HFFc6 (cell line): ENCODE data around the gene CENPV. TPM values are rescaled to one million over a fixed set of nuclear protein-coding genes. Genes with fewer than 3 reads are reported as not detected.
"Not testable (repeated sequence)": the region's sequence is repeated elsewhere in the genome, so short reads cannot be mapped to it uniquely, and the experiment has no call there.

Source experiments
- DNase-seq: peaks from one replicate; pipeline ENCODE4 v3.0.0-alpha.2; 2018
- H3K27ac Mint-ChIP-seq: 2 replicates; pipeline ENCODE4 v1.8.0; 2020; ENCODE audit warnings: mild to moderate bottlenecking, mixed read lengths
- H3K27me3 Mint-ChIP-seq: 2 replicates; pipeline ENCODE4 v1.8.0; 2021; ENCODE audit warnings: mild to moderate bottlenecking, moderate library complexity, mixed read lengths; ENCODE audit not compliant: insufficient read depth
- H3K36me3 Mint-ChIP-seq: 2 replicates; pipeline ENCODE4 v1.8.0; 2021; ENCODE audit warnings: low read depth, mixed read lengths
- H3K4me1 Mint-ChIP-seq: 2 replicates; pipeline ENCODE4 v1.8.0; 2020; ENCODE audit warnings: low read depth, mixed read lengths
- H3K4me3 Mint-ChIP-seq: 2 replicates; pipeline ENCODE4 v1.8.0; 2020; ENCODE audit warnings: mild to moderate bottlenecking, moderate library complexity, mixed read lengths
- H3K9me3 Mint-ChIP-seq: 2 replicates; pipeline ENCODE4 v1.8.0; 2020; ENCODE audit warnings: mild to moderate bottlenecking, mixed read lengths
- total RNA-seq, 6 experiments: library from RNA; stranded (reverse); fragmentation: NEBNext Ultra II Directional; extraction: Animal tissue kit (Norgen Biotek cat#: 25700); gene quantifications; 2 replicates in 1 of 6; 3 replicates in 5 of 6; pipeline ENCODE4 v1.2.3, GENCODE V29; 2021
- TF ChIP-seq, protein P1 (sequence below): fragments of 200-600 bp; sonication (generic); IDR thresholded peaks from 2 replicates; pipeline ENCODE4 v1.5.0; 2021; ENCODE audit warnings: antibody characterized with exemption, mild to moderate bottlenecking

CENPV gene
- total RNA-seq, 6 experiments from 2014 or later = 12.2 to 22.4 (median 15.2) TPM

DNA sequence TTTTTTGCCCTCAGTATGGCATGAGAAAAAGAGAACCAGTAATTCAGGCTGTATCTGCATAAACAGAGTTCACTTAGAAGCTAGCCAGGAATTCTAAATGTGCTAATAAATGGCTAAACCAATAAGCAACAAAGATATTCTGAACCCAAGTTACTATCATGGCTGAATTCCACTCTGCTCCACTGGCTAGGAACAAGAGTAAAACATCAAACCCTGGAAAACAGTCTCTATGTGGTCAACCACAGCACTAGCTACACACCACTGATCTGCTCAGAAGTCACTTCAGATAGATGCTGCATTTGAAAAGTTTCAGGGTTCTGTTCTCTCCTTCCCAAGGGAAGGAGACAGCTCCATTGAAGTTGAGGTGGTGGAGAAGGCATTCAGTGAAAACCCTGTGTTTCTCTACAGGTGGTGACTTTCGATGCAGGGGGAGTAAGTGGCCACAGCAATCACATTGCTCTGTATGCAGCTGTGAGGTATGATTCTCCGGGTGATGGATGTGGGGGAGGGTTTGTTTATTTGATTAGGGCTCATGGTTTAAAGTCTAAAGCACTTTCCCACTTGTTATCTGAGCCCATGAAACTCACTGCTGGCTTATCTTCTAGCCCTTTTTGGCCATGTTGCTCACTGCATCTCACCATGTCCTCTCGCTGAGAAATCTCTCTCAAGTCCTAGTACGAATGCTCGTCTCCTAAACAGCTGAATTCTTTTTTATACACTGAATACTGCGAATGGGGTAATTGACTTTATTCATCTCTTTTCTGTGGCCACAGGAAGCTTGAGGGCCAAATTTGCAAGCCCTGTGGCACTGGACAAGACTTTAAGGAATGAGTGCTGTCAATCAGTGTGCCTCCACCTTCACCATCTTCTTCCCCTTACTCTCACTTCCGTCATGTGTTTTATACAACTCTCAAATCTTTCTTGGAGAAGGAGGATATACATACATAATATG lies 39.9 kb downstream of the CENPV start:
- DNase-seq = no peak

DNA sequence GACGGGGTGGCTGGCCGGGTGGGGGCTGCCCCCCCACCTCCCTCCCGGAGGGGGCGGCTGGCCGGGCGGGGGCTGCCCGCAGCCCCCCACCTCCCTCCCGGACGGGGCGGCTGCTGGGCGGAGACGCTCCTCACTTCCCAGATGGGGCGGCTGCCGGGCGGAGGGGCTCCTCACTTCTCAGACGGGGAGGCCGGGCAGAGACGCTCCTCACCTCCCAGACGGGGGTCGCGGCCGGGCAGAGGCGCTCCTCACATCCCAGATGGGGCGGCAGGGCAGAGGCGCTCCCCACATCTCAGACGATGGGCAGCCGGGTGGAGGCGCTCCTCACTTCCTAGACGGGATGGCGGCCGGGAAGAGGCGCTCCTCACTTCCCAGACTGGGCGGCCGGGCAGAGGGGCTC lies 41.2 kb downstream of the CENPV start:
- not testable (repeated sequence) for H3K36me3 Mint-ChIP-seq, H3K27ac Mint-ChIP-seq, H3K4me3 Mint-ChIP-seq, DNase-seq, H3K9me3 Mint-ChIP-seq, H3K27me3 Mint-ChIP-seq
- H3K4me1 Mint-ChIP-seq = peaks cover 16% of the 10 kb centered on the region

More for the DNA sequence above, 39.9 kb downstream of the CENPV start:
- H3K27ac Mint-ChIP-seq = no peak overlapping the region
- H3K4me3 Mint-ChIP-seq = no peak overlapping the region; the same call in 1 of the 2 replicates
- peaks cover 4% of the 10 kb centered on the region for H3K27me3 Mint-ChIP-seq
- H3K4me1 Mint-ChIP-seq = peaks cover 16% of the 10 kb centered on the region
- H3K36me3 Mint-ChIP-seq = peaks cover 6% of the 10 kb centered on the region; the same call in 1 of the 2 replicates
- TF ChIP-seq, protein P1, sequence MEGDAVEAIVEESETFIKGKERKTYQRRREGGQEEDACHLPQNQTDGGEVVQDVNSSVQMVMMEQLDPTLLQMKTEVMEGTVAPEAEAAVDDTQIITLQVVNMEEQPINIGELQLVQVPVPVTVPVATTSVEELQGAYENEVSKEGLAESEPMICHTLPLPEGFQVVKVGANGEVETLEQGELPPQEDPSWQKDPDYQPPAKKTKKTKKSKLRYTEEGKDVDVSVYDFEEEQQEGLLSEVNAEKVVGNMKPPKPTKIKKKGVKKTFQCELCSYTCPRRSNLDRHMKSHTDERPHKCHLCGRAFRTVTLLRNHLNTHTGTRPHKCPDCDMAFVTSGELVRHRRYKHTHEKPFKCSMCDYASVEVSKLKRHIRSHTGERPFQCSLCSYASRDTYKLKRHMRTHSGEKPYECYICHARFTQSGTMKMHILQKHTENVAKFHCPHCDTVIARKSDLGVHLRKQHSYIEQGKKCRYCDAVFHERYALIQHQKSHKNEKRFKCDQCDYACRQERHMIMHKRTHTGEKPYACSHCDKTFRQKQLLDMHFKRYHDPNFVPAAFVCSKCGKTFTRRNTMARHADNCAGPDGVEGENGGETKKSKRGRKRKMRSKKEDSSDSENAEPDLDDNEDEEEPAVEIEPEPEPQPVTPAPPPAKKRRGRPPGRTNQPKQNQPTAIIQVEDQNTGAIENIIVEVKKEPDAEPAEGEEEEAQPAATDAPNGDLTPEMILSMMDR = no peak
- no peaks in the 10 kb centered on the region for H3K9me3 Mint-ChIP-seq

DNA sequence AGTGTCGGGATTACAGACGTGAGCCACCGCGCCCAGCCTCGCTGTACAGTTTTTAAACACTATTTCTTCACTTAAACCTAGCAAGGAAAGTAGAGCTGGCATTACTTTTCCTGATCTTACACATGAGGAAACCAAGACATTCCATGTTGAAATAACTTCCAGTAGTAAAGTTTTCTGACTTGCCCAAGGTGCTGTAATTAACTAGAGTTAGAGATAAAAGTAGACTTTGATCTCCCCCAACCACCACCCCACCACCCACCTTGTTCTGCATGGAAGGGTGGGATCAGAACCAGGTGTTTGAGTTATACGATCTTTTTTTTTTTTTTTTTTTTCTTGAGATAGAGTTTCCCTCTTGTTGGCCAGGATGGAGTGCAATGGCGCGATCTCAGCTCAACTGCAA lies 47.1 kb downstream of the CENPV start:
- peaks cover 14% of the 10 kb centered on the region for H3K4me1 Mint-ChIP-seq
- TF ChIP-seq, protein P1 = no peak
- no peak for DNase-seq
- no peak overlapping the region for H3K27ac Mint-ChIP-seq
- no peaks in the 10 kb centered on the region for H3K9me3 Mint-ChIP-seq
- H3K36me3 Mint-ChIP-seq = peaks cover 14% of the 10 kb centered on the region
- peaks cover 2% of the 10 kb centered on the region; the same call in 1 of the 2 replicates for H3K27me3 Mint-ChIP-seq
- H3K4me3 Mint-ChIP-seq = no peak overlapping the region

DNA sequence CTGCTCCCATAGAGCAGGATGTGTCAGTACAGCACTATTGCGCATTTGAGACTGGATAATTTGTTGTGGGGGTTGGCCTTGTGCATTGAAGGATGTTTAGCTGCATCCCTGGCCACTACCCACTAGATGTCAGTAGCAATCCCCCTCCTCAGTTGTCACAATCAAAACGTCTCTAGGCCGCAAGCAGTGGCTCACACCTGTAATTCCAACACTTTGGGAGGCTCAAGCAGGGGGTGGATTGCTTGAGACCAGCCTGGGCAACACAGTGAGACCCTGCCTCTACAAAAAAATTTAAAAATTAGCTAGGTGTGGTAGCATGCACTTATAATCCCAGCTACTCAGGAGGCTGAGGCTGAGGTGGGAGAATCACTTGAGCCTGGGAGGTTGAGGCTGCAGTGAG lies 48.4 kb downstream of the CENPV start:
- Mint-ChIP-seq H3K9me3 (no peaks in the 10 kb centered on the region), H3K36me3 (peaks cover 11% of the 10 kb centered on the region), H3K4me3 (no peak overlapping the region), H3K27me3 (peaks cover 2% of the 10 kb centered on the region; the same call in 1 of the 2 replicates), H3K4me1 (peaks cover 14% of the 10 kb centered on the region), H3K27ac (no peak overlapping the region)
- TF ChIP-seq, protein P1 = peak; percentile 65
- no peak for DNase-seq

DNA sequence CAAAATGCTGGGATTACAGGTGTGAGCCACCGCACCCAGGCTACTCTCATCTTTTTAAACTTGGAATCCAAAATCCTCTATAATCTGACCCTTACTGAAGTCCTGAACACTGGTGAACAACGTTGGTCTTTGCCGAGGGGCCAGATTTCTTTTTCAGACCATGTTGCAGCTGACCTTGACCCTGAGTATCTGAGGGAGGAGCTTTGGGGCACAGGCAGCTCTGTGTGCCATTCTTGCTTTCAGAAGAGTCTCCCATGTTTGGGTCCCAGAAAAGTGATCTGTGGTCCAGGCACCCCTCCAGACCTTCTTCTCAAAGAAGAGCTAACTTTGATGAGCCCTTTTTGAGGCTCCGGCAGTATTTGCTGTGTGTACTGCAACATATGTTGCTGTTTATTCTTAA lies 50.4 kb downstream of the CENPV start:
- Mint-ChIP-seq H3K27ac (no peak overlapping the region), H3K4me1 (peaks cover 14% of the 10 kb centered on the region), H3K9me3 (no peaks in the 10 kb centered on the region), H3K4me3 (no peak overlapping the region), H3K36me3 (peaks cover 11% of the 10 kb centered on the region), H3K27me3 (peaks cover 2% of the 10 kb centered on the region; the same call in 1 of the 2 replicates)
- TF ChIP-seq, protein P1 = no peak
- DNase-seq = no peak
